H1 (cell line): ENCODE results near the gene RPS6KA2. TPM values are rescaled to one million over a fixed set of nuclear protein-coding genes. Genes with fewer than 3 reads are reported as not detected.

Experiments used
- CTCF ChIA-PET: fragments of 300-600 bp; sonication (Branson Sonifier 250); formaldehyde crosslinking; loops from one replicate; lab custom pipeline; 2021; ENCODE audit not compliant: partially characterized antibody; lab: Charles Lee
- POLR2A ChIA-PET: fragments of 300-600 bp; sonication (Branson Sonifier 250); formaldehyde crosslinking; loops from one replicate; lab custom pipeline; 2021; ENCODE audit warnings: inconsistent platforms; ENCODE audit not compliant: partially characterized antibody; lab: Charles Lee
- DNase-seq, 2 experiments: peaks; one replicate each; pipeline versions ENCODE4 v3.0.0 to v3.0.0-alpha.2; 2010 to 2022; ENCODE audit warnings: low spot score in 2 of 2, low read depth in 1 of 2, mixed read lengths in 1 of 2
- FAIRE-seq: peaks from 2 replicates; lab custom pipeline; 2011; peaks lifted over from hg19 to GRCh38; lab: Jason Lieb, UNC
- H2AFZ ChIP-seq: 2 replicates; pipeline ENCODE4 v1.8.1; 2012; ENCODE audit warnings: low read length, inconsistent platforms
- H2AK5ac ChIP-seq: 2 replicates; pipeline ENCODE4 v1.6.1; 2013; ENCODE audit warnings: low read depth, low read length
- H2BK120ac ChIP-seq: replicated peaks from 2 replicates; pipeline ENCODE3; 2013; ENCODE audit warnings: low read depth, low read length, inconsistent platforms
- H2BK12ac ChIP-seq: 2 replicates; pipeline ENCODE4 v1.6.1; 2013; ENCODE audit warnings: low read depth, low read length
- H2BK15ac ChIP-seq: 2 replicates; pipeline ENCODE4 v1.6.1; 2013; ENCODE audit warnings: low read length
- H2BK20ac ChIP-seq: 2 replicates; pipeline ENCODE4 v1.6.1; 2013; ENCODE audit warnings: low read length
- H2BK5ac ChIP-seq: 2 replicates; pipeline ENCODE4 v1.6.1; 2013; ENCODE audit warnings: low read depth, low read length
- H3K14ac ChIP-seq: 2 replicates; pipeline ENCODE4 v1.6.1; 2013; ENCODE audit warnings: inconsistent platforms; ENCODE audit not compliant: insufficient read length
- H3K18ac ChIP-seq: 2 replicates; pipeline ENCODE4 v1.6.1; 2013; ENCODE audit warnings: low read length; ENCODE audit errors: extremely low read depth
- H3K23ac ChIP-seq: 2 replicates; pipeline ENCODE4 v1.6.1; 2013; ENCODE audit warnings: inconsistent platforms; ENCODE audit not compliant: insufficient read length
- H3K23me2 ChIP-seq: 2 replicates; pipeline ENCODE4 v1.6.1; 2013; ENCODE audit warnings: low read depth, low read length
- H3K27ac ChIP-seq: 2 replicates; pipeline ENCODE4 v1.6.1; 2011; ENCODE audit warnings: low read depth, low read length, inconsistent platforms
- H3K27me3 ChIP-seq, 4 experiments: replicated peaks in 1 of 4; 1 replicate in 1 of 4; 2 replicates in 3 of 4; pipeline versions ENCODE4 v1.6.1 to v1.8.1; 2011 to 2013; ENCODE audit warnings: low read length in 3 of 4, mild to moderate bottlenecking in 3 of 4, inconsistent platforms in 2 of 4, mixed read lengths in 2 of 4, moderate library complexity in 1 of 4; ENCODE audit not compliant: control insufficient read depth in 3 of 4, insufficient read depth in 3 of 4; ENCODE audit errors: extremely low read depth in 1 of 4
- H3K36me3 ChIP-seq, 4 experiments: 2 replicates each; pipeline versions ENCODE4 v1.6.1 to v1.8.1; 2011 to 2013; ENCODE audit warnings: mild to moderate bottlenecking in 4 of 4, low read length in 3 of 4, moderate library complexity in 2 of 4, control low read depth in 1 of 4, inconsistent platforms in 1 of 4; ENCODE audit not compliant: insufficient read depth in 4 of 4, control insufficient read depth in 2 of 4
- H3K4ac ChIP-seq: replicated peaks from 2 replicates; pipeline ENCODE3; 2013; ENCODE audit warnings: low read length, low read depth, mixed read lengths, inconsistent platforms; ENCODE audit not compliant: insufficient read length
- H3K4me1 ChIP-seq, 4 experiments: replicated peaks in 1 of 4; 1 replicate in 1 of 4; 2 replicates in 3 of 4; pipeline versions ENCODE4 v1.6.1 to v1.8.1; 2011 to 2013; ENCODE audit warnings: low read length in 3 of 4, inconsistent platforms in 2 of 4, mixed read lengths in 1 of 4; ENCODE audit not compliant: insufficient read depth in 4 of 4, control insufficient read depth in 3 of 4
- H3K4me2 ChIP-seq, 2 experiments: 2 replicates each; pipeline versions ENCODE4 v1.6.1 to v1.8.1; 2011 to 2013; ENCODE audit warnings: low read depth in 2 of 2, low read length in 2 of 2, control low read depth in 1 of 2, inconsistent platforms in 1 of 2, mild to moderate bottlenecking in 1 of 2; ENCODE audit not compliant: insufficient read depth in 1 of 2
- H3K4me3 ChIP-seq, 4 experiments: fragments of 200-600, 300-600 bp in 1 of 4; sonication (generic), shearing (Covaris generic), sonication (Bioruptor Twin) in 1 of 4; 2 replicates each; pipeline versions ENCODE4 v1.5.1 to v1.8.1; 2011 to 2016; ENCODE audit warnings: low read length in 4 of 4, low read depth in 3 of 4, control low read depth in 2 of 4, inconsistent platforms in 2 of 4, mild to moderate bottlenecking in 2 of 4, mixed read lengths in 1 of 4, moderate library complexity in 1 of 4; ENCODE audit not compliant: insufficient read depth in 2 of 4; ENCODE audit errors: extremely low read depth in 1 of 4
- H3K56ac ChIP-seq: replicated peaks from 2 replicates; pipeline ENCODE3; 2013; ENCODE audit warnings: low read depth, mild to moderate bottlenecking, mixed read lengths, low read length, inconsistent platforms; ENCODE audit not compliant: insufficient read length
- H3K79me1 ChIP-seq: 2 replicates; pipeline ENCODE4 v1.6.1; 2013; ENCODE audit warnings: low read depth, low read length, control low read depth
- H3K79me2 ChIP-seq, 2 experiments: 2 replicates each; pipeline versions ENCODE4 v1.6.1 to v1.8.1; 2012 to 2013; ENCODE audit warnings: low read length in 2 of 2, mild to moderate bottlenecking in 2 of 2, inconsistent platforms in 1 of 2; ENCODE audit not compliant: insufficient read depth in 2 of 2, control insufficient read depth in 1 of 2
- H3K9ac ChIP-seq, 4 experiments: replicated peaks in 1 of 4; 1 replicate in 1 of 4; 2 replicates in 3 of 4; pipeline versions ENCODE4 v1.6.1 to v1.8.1; 2011 to 2013; ENCODE audit warnings: low read depth in 3 of 4, low read length in 3 of 4, control low read depth in 2 of 4, mild to moderate bottlenecking in 2 of 4, moderate library complexity in 2 of 4, inconsistent platforms in 1 of 4; ENCODE audit errors: extremely low read depth in 1 of 4
- H3K9me3 ChIP-seq, 2 experiments: 2 replicates each; pipeline versions ENCODE4 v1.6.1 to v1.8.1; 2012 to 2013; ENCODE audit warnings: mild to moderate bottlenecking in 2 of 2, moderate library complexity in 2 of 2, control low read depth in 1 of 2, inconsistent platforms in 1 of 2, low read depth in 1 of 2, low read length in 1 of 2, mixed read lengths in 1 of 2; ENCODE audit not compliant: insufficient read depth in 2 of 2
- H4K20me1 ChIP-seq, 2 experiments: replicated peaks in 1 of 2; 2 replicates each; pipeline versions ENCODE3 to v1.8.1; 2011 to 2013; ENCODE audit warnings: inconsistent platforms in 2 of 2, low read length in 2 of 2, mild to moderate bottlenecking in 1 of 2; ENCODE audit not compliant: insufficient read depth in 2 of 2, control insufficient read depth in 1 of 2
- H4K5ac ChIP-seq: 2 replicates; pipeline ENCODE4 v1.6.1; 2013; ENCODE audit warnings: low read length, low read depth, mixed read lengths, inconsistent platforms; ENCODE audit not compliant: insufficient read length
- H4K8ac ChIP-seq: 2 replicates; pipeline ENCODE4 v1.8.0; 2013; ENCODE audit warnings: mild to moderate bottlenecking, moderate library complexity, low read length, inconsistent platforms; ENCODE audit not compliant: insufficient read depth; ENCODE audit errors: extremely low read depth
- H4K91ac ChIP-seq: replicated peaks from 2 replicates; pipeline ENCODE3; 2013; ENCODE audit warnings: low read length, mixed read lengths, inconsistent platforms; ENCODE audit not compliant: insufficient read length
- CEBPB ChIP-seq: IDR thresholded peaks from 2 replicates; pipeline ENCODE4 v1.6.1; 2012; ENCODE audit warnings: low read depth, low read length
- CHD1 ChIP-seq: IDR thresholded peaks from 2 replicates; pipeline ENCODE4 v1.6.1; 2012; ENCODE audit warnings: low read depth, low read length, improper control_type of control experiment
- HDAC2 ChIP-seq, 2 experiments: fragments of 300-600 bp in 1 of 2; sonication (generic) in 1 of 2; IDR thresholded peaks; 2 replicates each; pipeline ENCODE4 v1.6.1; 2011 to 2012; ENCODE audit warnings: low read depth in 2 of 2, low read length in 2 of 2, mild to moderate bottlenecking in 2 of 2, moderate library complexity in 2 of 2, borderline replicate concordance in 1 of 2, inconsistent platforms in 1 of 2
- JUN ChIP-seq: IDR thresholded peaks from 2 replicates; pipeline ENCODE4 v1.6.1; 2011; ENCODE audit warnings: low read depth, mild to moderate bottlenecking, improper control_type of control experiment, low read length
- JUND ChIP-seq: IDR thresholded peaks from 2 replicates; pipeline ENCODE4 v1.6.1; 2011; ENCODE audit warnings: mild to moderate bottlenecking, improper control_type of control experiment, low read length
- PHF8 ChIP-seq: fragments of 200-600 bp; sonication (generic); conservative IDR thresholded peaks from 2 replicates; pipeline ENCODE4 v1.7.1; 2012; ENCODE audit warnings: low read depth, mild to moderate bottlenecking, inconsistent platforms, low read length, moderate library complexity
- RXRA ChIP-seq: IDR thresholded peaks from 2 replicates; pipeline ENCODE4 v1.6.1; 2011; ENCODE audit warnings: low read depth, mild to moderate bottlenecking, low read length, moderate library complexity; ENCODE audit not compliant: insufficient read depth
- SAP30 ChIP-seq: fragments of 300-600 bp; sonication (generic); IDR thresholded peaks from 2 replicates; pipeline ENCODE4 v1.7.1; 2012; ENCODE audit warnings: low read length, moderate library complexity, mild to moderate bottlenecking, inconsistent platforms; ENCODE audit not compliant: insufficient read depth, insufficient replicate concordance
- TAF1 ChIP-seq: IDR thresholded peaks from 2 replicates; pipeline ENCODE4 v1.6.1; 2011; ENCODE audit warnings: mild to moderate bottlenecking, low read depth, low read length
- TAF7 ChIP-seq: optimal IDR thresholded peaks from 2 replicates; pipeline ENCODE3; 2011; ENCODE audit warnings: low read depth, mild to moderate bottlenecking, inconsistent platforms, low read length, moderate library complexity, borderline replicate concordance
- TCF12 ChIP-seq: IDR thresholded peaks from 2 replicates; pipeline ENCODE4 v1.6.1; 2011; ENCODE audit warnings: low read depth, mild to moderate bottlenecking, low read length
- TEAD4 ChIP-seq: IDR thresholded peaks from 2 replicates; pipeline ENCODE4 v1.6.1; 2012; ENCODE audit warnings: low read depth, low read length, inconsistent platforms, mixed read lengths
- WGBS, 2 experiments: shearing (Covaris generic) in 1 of 2; methylation state at CpG; one replicate each; pipeline versions ENCODE4 v1.1.6 to v1.1.7; 2013 to 2015; ENCODE audit warnings: low lambda C conversion rate in 2 of 2, mixed read lengths in 2 of 2, inconsistent platforms in 1 of 2, low coverage in 1 of 2, missing lambda C conversion rate in 1 of 2; ENCODE audit not compliant: insufficient replicate concordance in 2 of 2, insufficient coverage in 1 of 2, insufficient read length in 1 of 2; ENCODE audit errors: extremely low coverage in 1 of 2, missing lambda C conversion rate in 1 of 2; 5-methylcytosine and 5-hydroxymethylcytosine counted together
- polyA plus RNA-seq, 7 experiments: library from polyadenylated mRNA; depleted of rRNA in 3 of 7; stranded (reverse) in 5 of 7; unstranded in 2 of 7; fragments of >200 nt in 5 of 7; fragments of 200-250 nt in 2 of 7; gene quantifications; 1 replicate in 5 of 7; 2 replicates in 1 of 7; 4 replicates in 1 of 7; pipeline versions ENCODE4 v1.2.1 to v1.2.3, GENCODE V29; 2011 to 2013; ENCODE audit warnings: missing spikeins in 2 of 7, mixed read lengths in 2 of 7
- total RNA-seq: library from RNA; stranded (reverse); fragmentation: NEBNext Ultra II Directional; extraction: Animal tissue kit (Norgen Biotek cat#: 25700); gene quantifications from 2 replicates; pipeline ENCODE4 v1.2.1, GENCODE V29; 2021

RPS6KA2 gene
- total and polyA plus RNA-seq, 2 of the 8 experiments (the other 6 are each of a cell fraction or from before 2014, with no cell fraction given): 8.8 to 25.7 TPM

DNA sequence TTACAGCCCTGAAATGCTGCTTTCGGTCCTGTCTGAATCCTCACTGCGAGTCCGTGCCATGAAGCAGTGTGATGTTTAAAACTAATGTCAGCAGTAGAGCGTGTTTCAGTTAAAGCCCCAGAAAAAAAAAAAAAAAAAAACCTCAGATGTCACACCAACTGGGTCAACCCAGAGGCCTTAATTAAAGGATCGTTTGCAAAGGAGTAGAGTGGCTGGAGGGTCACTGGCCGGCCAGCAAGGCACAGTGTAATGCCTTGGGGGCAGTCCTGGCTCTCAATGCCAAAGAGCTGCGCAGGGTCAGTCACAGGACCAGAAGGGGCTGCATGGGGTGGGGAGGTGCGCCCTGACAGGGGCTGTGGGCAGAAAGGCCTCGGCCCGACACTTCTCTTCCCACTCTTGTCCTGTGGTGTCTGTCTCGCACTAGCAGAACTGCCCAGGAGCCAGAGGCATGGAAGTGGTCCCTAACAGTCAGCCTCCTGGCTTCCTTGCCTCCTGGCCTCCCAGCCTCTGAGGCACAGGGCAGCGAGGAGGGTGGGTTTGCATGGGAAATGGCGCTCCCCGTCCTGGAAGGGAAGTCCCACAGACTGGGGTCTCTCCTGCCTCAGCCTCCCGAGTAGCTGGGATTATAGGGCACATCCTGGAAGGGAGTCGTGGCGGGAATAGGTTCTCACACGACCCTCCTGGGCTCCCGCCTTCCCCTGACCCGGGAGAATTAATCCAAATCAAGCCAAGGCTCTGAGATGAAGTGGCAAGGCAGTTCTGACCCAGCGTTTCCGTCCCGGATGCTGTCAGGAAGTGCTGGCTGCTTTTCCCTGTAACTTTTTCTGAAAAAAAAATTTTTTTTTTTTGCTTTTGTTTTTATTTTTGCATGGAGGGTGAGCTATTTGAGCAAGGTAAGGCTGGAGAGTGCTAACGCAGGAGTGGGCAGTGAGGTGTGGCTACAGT is 190.6 kb downstream of the RPS6KA2 start:
- no peak overlapping the region for H3K9ac ChIP-seq
- ChIA-PET CTCF (interaction anchor here (0.8 to 3.3 kb wide), 8 partner anchors 11 to 177 kb away, joined by 3 to 19 read pairs (median 3); no protein-coding TSS in a partner anchor), POLR2A (interaction anchor here (1.2 kb wide), 1 partner anchor 20 kb away, joined by 3 read pairs; no protein-coding TSS in a partner anchor)
- H3K79me1 ChIP-seq: no peaks in the 10 kb centered on the region; the same call in 1 of the 2 replicates
- no peaks in the 10 kb centered on the region for H3K23me2 ChIP-seq
- 90% methylated on average over 24 of the region's 24 CpGs; no CpG with 5 or more reads in 1 of the 2 experiments for WGBS, 2 experiments
- H3K9me3 ChIP-seq: no peaks in the 10 kb centered on the region
- no peak overlapping the region for H2BK12ac ChIP-seq
- no peak overlapping the region for H3K18ac ChIP-seq
- H2BK120ac ChIP-seq: no peak overlapping the region
- no peak overlapping the region for H2BK15ac ChIP-seq
- no peak overlapping the region for H2AFZ ChIP-seq
- no peaks in the 10 kb centered on the region for H3K27me3 ChIP-seq
- peaks cover 0 to 5% (median 0%) of the 10 kb centered on the region in 4 experiments; a peak in 1 of 8 replicates for H3K36me3 ChIP-seq
- no peak overlapping the region for H4K5ac ChIP-seq
- H3K79me2 ChIP-seq: no peaks in the 10 kb centered on the region
- peaks cover 0 to 2% of the 10 kb centered on the region in 2 experiments for H4K20me1 ChIP-seq
- no peaks in the 10 kb centered on the region for H3K4me1 ChIP-seq
- no peak for DNase-seq
- H3K4me3 ChIP-seq: no peak overlapping the region
- FAIRE-seq: no peak
- no peak overlapping the region for H2BK5ac ChIP-seq
- no peak overlapping the region for H2BK20ac ChIP-seq
- H2AK5ac ChIP-seq: no peak overlapping the region
- H3K56ac ChIP-seq: no peak overlapping the region
- no peak overlapping the region for H3K27ac ChIP-seq
- no peak overlapping the region for H3K14ac ChIP-seq
- no peak overlapping the region for H4K8ac ChIP-seq
- H3K4ac ChIP-seq: no peak overlapping the region
- no peak overlapping the region for H3K4me2 ChIP-seq
- H3K23ac ChIP-seq: no peak overlapping the region
- no peak overlapping the region for H4K91ac ChIP-seq
- TF ChIP-seq CEBPB (no peak), TCF12 (no peak), RXRA (no peak), JUND (no peak), CHD1 (no peak), JUN (no peak), HDAC2 (IDR thresholded peaks at IDR 0.05; ENCODE audit: borderline replicate concordance in 1 of 2, low read depth in 2 of 2, low read length in 2 of 2) (no peak), TAF7 (no peak), PHF8 (no peak), SAP30 (no peak), TEAD4 (no peak), TAF1 (no peak)
